HG02588 (cell line): ENCODE measurements around the gene WDR72.
"Not testable (repeated sequence)": the region's sequence is repeated elsewhere in the genome, so short reads cannot be mapped to it uniquely, and the experiment has no call there.

Experiments
- ATAC-seq: cut with Tn5 transposase; IDR thresholded peaks from one replicate; pipeline ENCODE4 v1.9.1; 2021; ENCODE audit warnings: mild to moderate bottlenecking, moderate library complexity; ENCODE audit not compliant: unreplicated experiment

Gene WDR72

GRCh38 chr15:53759411-53759931 is at the start of gene WDR72:
Gene WDR72, minus strand, starts transcription at chr15:53759663. Its CDS starts 26,514 bp downstream, at chr15:53733149.
- no peak for ATAC-seq

GRCh38 chr15:53808058-53808706 is 48.7 kb upstream of the WDR72 start:
- ATAC-seq, result no peak

GRCh38 chr15:53807501-53807900 is 48.0 kb upstream of the WDR72 start:
- no peak for ATAC-seq

GRCh38 chr15:53802672-53803071 is 43.2 kb upstream of the WDR72 start:
- ATAC-seq, result no peak

- ATAC-seq, result no peak
Measured at GRCh38 chr15:53791581-53791980, 32.1 kb upstream of the WDR72 start.

GRCh38 chr15:53789654-53790375 is 30.4 kb upstream of the WDR72 start:
- ATAC-seq, result no peak

- ATAC-seq, result no peak
Measured at GRCh38 chr15:53786401-53786800, 26.9 kb upstream of the WDR72 start.

- not testable (repeated sequence) for ATAC-seq
Measured at GRCh38 chr15:53785241-53785640, 25.8 kb upstream of the WDR72 start.

- no peak for ATAC-seq
Measured at GRCh38 chr15:53762916-53763315, 3.5 kb upstream of the WDR72 start.

GRCh38 chr15:53758412-53758811 is 1.1 kb downstream of the WDR72 start:
- ATAC-seq, result no peak

- no peak for ATAC-seq
Measured at GRCh38 chr15:53757906-53758305, 1.6 kb downstream of the WDR72 start.

- no peak for ATAC-seq
Measured at GRCh38 chr15:53753813-53754212, 5.7 kb downstream of the WDR72 start.

GRCh38 chr15:53752406-53752805 is 7.1 kb downstream of the WDR72 start:
- no peak for ATAC-seq

GRCh38 chr15:53747501-53748068 is 11.9 kb downstream of the WDR72 start:
- ATAC-seq, result no peak

GRCh38 chr15:53746101-53746500 is 13.4 kb downstream of the WDR72 start:
- ATAC-seq, result no peak

GRCh38 chr15:53739651-53740050 is 19.8 kb downstream of the WDR72 start:
- ATAC-seq, result no peak

GRCh38 chr15:53739187-53739586 is 20.3 kb downstream of the WDR72 start:
- no peak for ATAC-seq

- ATAC-seq, result no peak
Measured at GRCh38 chr15:53721334-53722087, 38.0 kb downstream of the WDR72 start.

GRCh38 chr15:53716909-53717876 is 42.3 kb downstream of the WDR72 start:
- ATAC-seq, result no peak

GRCh38 chr15:53713218-53713617 is 46.2 kb downstream of the WDR72 start:
- ATAC-seq, result no peak
